GM19395 (cell line): ENCODE results near the gene SYDE2.
A peak's percentile ranks its signal among the peaks of the same experiment; 100 is the strongest.
"Not testable (repeated sequence)": the region's sequence is repeated elsewhere in the genome, so short reads cannot be mapped to it uniquely, and the experiment has no call there.

Experiments
- ATAC-seq: cut with Tn5 transposase; IDR thresholded peaks from one replicate; pipeline ENCODE4 v1.9.1; 2021; ENCODE audit warnings: mild to moderate bottlenecking, moderate library complexity; ENCODE audit not compliant: unreplicated experiment

The SYDE2 gene

DNA sequence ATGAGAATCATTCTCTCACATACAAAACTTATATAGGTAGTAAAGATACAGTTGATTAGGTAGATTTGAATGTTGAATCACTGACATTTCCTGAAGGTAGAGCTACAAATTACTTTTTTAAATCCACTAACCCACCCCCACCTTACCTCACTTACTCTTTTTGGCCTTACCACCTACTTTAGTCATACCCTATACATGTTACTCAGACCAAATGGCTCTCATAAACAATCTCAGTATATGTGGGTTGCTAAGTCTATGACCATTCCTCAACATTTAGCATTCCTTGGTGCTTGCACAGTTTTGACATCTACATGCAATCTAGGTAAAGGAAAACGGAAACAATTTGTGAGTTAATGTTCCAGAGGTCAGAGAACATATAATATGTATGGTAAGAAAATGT, 26.3 kb downstream of the SYDE2 start:
- ATAC-seq, result no peak

DNA sequence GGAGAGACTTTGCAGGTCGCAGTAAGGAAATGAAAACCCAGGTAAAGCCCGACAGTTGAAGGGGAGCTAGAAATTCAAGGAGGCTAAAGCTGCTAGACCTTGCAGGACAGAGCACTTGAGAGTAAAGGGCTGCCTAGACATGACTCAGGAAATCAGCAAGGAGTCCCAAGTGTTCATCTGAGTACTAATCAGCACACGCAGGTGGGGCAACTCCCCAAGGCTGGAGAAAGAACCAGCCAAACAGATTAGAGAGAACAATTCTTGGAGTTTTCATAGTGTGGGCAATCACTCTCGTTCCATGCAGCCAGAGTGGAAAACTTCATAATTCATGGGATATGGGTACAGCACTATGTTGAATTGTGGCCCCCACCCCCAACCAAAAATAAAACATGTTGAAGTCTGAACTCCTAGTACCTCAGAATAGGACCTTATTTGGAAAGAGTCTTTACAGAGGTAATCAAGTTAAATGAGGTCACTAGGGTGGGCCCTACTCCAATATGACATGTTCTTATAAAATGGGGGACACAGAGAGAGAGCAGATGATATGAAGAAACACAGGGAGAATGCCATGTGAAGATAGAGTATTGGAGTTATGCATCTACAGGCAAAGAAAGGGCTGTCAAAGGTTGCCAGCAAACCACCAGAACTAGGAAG, 28.0 kb downstream of the SYDE2 start:
- ATAC-seq, result no peak

DNA sequence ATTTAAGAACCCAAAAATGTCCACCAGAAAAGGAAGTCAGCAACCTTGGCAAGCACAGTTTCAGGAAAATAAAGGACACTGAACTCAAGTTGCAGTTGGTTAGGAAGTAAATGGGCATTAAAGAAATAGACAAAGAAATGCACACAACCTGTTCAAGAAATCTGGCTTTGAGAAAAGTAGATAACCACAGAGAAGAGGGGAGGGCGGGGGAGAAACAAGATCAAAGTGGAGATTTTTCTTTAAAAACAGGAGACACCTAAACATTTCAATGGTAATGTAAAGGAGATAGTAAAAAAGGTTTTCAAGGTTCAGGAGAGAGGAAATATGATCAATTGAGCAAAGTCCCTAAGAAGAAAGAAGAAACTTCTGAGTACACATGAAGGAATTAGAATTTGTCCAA, 29.1 kb downstream of the SYDE2 start:
- no peak for ATAC-seq

DNA sequence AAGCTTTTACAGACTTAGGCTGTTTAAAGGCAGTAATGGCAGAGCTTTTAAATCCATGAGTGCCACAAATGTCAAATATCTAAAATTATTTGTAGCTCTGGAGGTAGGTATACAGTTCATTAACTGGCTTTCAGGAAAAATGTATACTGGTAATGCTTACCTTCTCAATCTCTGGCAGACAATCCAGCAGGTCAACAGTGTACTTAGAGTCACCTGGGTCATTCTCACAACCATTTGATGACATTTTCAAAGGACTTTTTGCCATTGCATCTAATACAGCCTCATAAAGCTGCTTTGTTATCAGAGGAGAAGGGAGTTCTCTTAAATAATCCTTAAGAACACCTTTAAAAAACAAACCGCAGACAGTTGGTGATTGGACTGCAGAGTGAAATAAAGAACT, 31.9 kb downstream of the SYDE2 start:
- no peak for ATAC-seq

DNA sequence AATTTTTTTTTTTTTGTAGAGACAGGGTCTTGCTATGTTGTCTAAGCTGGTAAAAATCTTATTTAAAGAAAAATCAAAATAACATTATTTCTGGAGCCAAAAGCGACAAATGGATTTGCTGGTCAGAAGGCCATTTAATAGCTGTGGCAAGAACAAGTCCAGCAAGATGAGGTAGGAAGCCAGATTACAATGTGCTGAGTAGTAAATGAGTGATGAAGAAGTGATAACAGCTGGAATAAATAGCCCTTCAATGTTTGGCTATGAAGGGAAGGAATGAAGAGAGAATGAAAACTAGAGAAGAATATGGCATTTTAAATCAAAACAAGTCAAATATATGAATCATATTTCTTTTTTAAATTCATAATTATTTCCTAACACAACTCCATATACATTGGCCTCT, 34.5 kb downstream of the SYDE2 start:
- ATAC-seq, result no peak

DNA sequence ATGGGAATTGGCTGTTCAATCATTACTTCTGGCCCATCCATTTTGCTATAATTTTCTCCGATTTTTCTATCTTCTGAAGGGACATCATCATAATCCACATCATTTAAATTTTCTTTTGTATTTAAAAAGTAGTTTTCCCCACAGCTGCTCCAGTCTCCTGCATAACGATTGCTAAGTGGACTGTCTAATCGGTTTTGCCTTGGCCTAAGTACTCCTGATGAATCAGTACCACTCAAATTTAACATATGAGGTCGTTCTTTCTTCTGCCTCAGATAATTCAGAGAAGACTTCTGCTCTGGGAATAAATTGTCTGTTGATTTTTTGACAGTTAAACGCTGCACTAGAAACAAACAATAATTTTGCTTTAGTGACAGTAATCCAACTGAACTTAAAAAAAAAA, 41.9 kb downstream of the SYDE2 start:
- ATAC-seq, result no peak

DNA sequence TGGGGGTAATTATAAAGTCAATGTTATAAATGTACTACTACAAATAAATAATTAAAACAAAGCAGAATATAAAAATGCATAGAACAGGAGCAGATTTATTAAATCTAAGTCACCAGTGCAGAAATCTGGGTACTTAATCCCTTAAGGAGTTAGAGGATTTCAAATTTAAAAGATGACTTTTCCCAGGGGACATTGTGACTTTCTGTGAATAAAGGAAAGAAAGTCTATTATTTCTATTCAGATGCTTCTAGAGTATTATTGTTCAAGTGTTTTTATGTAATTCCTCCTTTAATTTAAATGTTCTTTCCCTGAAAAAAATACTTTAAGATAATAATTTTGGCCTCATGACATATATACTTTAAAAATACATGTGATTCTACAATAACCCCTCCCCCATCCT, 43.4 kb downstream of the SYDE2 start:
- no peak for ATAC-seq

DNA sequence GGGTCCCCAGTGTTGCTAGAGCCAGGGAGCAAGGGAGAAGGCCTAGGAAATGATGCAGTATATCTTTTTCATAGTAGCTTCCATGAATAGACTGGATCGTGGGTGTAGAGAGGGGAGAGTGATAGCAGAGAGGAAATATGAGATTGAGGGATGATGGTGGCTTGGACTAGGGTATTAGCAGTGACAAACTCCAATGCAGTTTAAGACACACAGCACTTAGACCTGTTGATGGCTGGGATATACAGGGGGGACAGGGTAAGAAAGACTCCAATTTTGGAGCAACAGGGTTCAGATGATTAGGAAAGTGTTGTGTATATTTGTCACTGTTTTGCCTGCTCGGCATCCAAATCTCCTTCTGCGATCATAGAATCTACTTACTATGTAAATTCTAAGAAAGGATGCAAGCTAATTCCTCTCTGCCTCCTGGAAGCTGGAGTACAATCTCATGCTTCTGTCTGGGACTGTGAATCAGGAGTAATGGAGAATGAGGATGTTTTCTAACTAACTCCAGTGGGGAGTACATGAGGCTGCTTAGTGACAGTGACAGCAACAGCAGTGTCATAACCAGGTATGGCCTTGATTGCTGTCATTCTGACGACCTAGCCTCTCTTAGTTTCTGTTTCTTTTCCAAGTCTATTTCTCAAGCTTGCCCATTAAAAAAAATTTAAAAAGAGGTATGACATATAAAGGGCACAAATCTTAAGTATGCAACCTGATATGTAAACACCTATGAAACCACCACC, 47.5 kb downstream of the SYDE2 start:
- no peak for ATAC-seq

DNA sequence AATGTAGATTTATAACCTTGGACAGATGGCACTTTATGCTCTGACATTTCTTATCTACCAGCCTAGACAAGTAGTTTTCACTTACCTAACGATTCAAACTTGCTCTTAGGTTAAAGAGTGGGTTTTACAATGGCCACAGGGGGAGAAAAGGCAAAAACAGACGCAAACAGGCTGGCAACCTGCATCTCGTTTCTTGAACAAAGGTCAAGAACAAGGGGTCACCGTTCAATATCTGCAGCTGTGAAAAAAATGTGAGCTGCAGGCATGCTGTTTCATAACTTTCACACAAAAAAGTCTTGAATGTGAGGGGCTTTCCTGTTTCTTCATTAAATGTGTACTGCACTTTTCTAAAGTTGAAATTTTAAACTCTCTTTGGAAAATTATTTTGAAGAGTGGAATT, 49.4 kb downstream of the SYDE2 start:
- ATAC-seq, result no peak

DNA sequence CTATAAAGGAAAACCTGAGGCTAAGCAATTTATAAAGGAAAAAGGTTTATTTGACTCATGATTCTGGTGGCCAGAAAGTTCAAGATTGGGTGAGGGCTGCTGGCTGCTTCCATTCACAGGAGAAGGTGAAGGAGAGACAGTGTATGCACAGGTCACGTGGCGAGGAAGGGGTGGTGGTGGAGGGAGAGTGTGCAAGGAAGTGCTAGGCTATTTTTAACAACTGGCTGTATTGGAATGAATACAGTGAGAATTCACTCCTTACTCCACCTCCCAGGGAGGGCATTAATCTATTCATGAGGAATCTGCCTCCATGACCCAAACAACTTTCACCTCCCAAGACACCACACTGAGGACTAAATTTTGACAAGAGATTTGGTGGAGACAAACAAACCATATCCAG, 51.0 kb downstream of the SYDE2 start:
- ATAC-seq, result no peak

DNA sequence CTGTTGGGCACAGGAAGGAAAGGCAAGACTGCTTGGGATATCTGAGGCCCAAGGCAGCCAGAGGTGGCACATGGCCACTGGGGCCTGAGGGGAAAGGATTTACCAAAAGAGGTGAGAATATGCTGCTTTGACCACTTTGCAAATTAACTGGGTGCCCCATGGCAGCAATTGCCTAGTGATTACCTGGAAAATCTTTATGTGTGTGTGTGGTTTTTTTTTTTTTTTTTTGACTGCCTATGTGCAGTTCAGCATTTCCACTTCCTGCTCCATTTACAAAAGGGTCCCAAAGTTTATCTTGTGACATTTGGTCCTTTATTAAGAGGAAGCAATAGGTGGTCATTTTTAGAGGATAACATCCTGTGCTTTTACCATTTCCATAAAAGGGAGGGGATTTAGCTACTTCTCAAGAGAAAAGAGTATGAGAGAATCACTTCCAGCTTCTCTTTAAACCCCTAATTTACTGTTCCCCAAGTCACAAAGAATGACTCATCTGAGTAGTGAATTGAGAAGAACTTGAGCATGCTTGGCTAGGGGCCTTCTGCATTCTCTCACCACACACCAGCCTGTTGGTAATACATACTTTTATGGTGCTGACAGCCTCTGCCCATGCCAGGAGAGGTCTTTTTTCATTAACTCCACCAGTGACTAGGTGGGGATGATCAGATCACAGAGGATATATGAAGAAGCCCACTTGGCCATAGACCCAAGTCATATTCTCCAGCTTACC, 52.1 kb downstream of the SYDE2 start:
- ATAC-seq, result peak; percentile 95

DNA sequence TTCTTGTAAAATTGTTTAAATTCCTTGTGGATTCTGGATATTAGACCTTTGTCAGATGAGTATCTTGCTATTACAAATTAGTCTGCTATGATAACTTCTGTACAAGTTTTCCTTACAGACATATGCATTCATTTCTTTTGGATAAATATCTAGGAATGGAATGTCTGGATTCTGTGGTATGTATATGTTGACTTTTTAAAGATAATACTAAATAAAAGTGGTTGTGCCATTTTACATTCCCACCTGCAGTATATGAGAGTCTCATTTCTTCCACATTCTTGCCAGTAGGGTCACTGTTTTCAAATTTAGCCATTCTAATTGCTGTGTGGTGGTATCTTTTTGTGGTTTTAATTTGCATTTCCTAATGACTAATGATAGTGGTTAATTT, 53.9 kb downstream of the SYDE2 start:
- ATAC-seq, result no peak

DNA sequence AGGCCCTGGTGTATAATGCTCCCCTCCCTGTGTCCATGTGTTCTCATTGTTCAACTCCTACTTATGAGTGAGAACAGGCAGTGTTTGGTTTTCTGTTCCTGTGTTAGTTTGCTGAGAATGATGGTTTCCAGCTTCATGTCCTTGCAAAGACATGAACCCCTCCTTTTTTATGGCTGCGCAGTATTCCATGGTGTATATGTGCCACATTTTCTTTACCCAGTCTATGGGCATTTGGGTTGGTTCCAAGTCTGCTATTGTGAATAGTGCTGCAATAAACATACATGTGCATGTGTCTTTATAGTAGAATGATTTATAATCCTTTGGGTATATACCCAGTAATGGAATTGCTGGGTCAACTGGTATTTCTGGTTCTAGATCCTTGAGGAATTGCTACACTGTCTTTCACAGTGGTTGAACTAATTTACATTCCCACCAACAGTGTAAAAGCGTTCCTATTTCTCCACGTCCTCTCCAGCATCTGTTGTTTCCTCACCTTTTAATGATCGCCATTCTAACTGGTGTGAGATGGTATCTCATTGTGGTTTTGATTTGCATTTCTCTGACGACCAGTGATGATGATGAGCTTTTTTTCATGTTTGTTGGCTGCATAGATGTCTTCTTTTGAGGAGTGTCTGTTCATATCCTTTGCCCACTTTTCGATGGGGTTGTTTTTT, 54.4 kb downstream of the SYDE2 start:
- not testable (repeated sequence) for ATAC-seq

DNA sequence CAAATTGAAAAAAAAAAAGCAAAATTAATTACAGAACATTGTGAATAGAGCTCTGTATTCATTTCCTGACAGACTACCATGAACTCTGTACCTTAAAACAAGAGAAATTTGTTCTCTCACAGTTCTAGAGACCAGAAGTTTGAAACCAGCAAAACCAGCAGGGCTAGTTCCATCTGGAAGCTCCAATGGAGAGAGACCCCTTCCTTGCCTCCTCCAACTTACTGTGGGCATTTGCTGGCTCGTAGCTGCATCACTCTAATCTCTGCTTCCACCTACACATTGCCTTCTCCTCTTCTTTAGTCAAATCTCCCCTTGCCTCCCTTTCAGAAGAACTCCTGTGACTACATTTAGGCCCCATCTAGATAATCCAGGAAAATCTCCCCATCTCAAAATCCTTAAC, 56.5 kb downstream of the SYDE2 start:
- no peak for ATAC-seq

DNA sequence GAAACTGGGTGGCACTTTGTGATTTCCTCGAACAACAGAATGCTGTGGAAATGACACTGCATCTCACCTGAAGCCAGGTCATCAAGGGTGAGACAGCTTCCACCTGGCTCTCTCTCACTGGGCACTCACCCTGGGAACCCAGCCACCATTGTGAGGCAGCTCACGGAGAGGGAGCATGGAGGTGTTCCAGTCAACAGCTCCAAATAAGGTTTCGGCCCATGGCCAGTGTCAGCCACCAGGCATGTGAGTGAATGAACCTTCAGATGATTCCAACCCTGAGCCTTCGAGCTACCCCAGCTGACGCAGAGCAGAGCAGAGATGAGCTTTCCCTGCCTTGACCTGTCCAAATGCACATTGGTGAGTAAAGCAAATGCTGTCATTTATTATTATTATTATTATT, 58.1 kb downstream of the SYDE2 start:
- no peak for ATAC-seq

DNA sequence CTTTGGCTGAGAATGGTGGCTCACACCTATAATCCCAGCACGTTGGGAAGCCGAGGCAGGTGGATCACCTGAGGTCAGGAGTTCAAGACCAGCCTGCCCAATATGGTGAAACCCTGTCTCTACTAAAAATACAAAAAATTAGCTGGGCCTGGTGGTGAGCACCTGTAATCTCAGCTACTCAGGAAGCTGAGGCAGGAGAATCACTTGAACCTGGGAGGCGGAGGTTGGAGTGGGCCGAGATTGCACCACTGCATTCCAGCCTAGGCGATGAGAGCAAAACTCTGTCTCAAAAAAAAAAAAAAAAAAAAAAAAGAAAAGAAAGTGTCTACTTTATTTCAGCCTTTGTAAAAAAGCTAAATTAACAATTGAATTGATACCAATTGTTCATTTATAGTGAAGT, 62.4 kb downstream of the SYDE2 start:
- not testable (repeated sequence) for ATAC-seq

DNA sequence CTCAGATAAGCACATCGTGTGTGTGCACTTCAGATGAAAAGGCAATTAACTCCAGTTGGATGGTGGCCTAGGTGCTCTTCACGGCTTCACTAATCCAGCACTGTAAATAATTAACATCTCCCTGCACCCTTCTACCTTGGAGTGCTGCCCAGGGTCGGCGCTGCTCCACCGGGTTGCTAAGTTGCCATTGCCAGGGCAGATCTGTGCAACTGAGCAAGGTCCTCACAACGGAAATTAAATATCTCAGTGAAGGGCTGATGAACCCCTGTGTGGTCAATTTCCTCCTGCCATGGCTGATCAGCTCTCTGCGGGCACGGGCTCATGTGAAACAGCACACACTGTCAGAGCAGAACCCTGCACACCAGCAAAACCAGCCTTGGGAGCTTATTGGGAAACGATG, 63.2 kb downstream of the SYDE2 start:
- ATAC-seq, result no peak

DNA sequence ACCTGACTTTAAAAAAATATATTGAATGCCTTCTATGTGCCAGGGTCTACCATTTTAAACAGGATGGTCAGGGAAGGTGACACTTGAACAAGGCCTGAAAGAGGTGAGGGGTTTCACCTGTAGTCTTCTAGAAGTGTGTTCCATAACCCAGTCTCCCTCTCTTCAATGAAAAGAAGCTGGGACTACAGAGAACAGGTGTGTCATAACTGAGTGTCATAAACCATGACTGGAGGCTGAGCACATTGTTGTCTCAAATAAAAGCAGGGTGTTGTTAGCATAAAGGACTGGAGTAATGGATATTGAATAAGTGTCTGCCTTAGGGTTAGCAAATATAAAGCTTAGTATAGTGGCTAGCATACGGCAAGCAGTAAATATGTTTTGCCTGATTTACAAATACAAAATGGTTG, 65.4 kb downstream of the SYDE2 start:
- ATAC-seq, result no peak

DNA sequence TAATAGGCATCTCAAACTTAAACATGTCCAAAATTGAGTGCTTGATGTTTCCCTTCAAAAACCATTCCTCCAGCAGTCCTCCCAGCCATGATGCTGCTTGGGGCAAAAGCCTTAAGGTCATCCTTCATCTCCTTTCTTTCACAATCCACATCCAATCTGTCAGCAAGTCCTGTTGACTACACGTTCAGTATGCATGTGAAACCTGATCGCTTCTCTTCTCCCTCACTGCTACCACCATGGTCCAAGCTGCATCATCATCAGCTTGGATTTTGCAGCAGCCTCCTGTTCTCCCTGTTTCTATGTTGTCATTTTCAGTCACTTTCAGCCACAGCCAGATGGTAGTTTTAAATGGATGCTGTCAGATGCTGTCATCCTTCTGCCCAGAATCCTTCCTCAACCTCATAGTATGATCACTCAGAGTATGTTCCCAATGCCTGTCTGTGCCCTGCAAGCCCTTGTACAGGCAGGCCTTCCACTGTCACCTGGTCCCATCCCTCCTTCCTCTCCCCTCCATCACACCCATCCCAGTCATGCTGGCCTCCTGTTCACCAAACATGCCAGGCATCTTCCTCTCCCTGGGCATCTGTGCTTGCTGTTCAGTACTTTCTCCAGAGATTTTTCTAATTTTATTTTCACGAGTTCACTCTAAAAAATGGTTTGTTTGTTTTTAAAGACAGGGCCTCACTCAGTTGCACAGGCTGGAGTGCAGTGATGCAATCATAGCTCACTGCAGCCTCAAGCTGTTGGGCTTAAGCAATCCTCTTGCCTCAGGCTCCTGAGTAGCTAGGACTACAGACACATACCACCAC, 66.0 kb downstream of the SYDE2 start:
- no peak for ATAC-seq

DNA sequence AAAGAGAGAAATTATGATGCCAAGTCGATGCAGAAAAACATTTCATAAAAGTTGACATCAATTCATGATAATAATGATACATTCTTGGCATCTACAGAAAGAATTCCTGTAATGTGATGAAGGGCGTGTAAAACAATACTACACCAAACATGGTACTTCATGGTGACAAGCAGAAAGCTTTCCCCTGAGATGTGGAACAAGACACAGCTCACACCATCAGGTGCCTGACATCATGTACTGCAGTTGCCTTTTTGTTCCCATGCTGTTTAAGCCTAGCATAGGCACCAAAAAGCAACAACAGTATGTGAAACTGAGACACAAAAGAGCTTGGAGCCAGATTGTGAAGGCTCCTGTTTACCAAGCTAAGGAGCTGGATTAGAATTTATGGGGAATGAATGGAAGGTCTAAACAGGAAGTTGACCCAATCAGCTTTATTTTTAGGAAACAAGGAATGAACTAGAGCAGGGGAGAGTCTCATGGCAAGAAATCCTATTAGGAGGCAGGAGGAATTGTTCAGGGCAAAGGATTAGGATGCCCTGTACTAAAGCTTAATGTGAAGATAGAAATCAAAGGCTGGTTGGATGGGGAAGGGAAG, 67.2 kb downstream of the SYDE2 start:
- ATAC-seq, result no peak
